SK-N-MC (cell line): Measurements from ENCODE around the gene DUSP2.

Source experiments
- EZH2 ChIP-seq: fragments of 200-600 bp; sonication (generic); IDR thresholded peaks from one replicate; pipeline ENCODE4 v1.6.1; 2017; ENCODE audit warnings: antibody characterized with exemption
- FOXP2 ChIP-seq: optimal IDR thresholded peaks from 2 replicates; pipeline ENCODE3; 2011; ENCODE audit warnings: mild to moderate bottlenecking, moderate library complexity; ENCODE audit not compliant: insufficient read depth; ENCODE audit errors: extremely low read length, control extremely low read depth
- POLR2AphosphoS5 ChIP-seq: IDR thresholded peaks from 2 replicates; pipeline ENCODE4 v1.6.1; 2012; ENCODE audit warnings: mild to moderate bottlenecking, low read depth, low read length, borderline replicate concordance

GRCh38 chr2:96106991-96107707, 38.1 kb downstream of the DUSP2 start:
- TF ChIP-seq EZH2 (no peak), POLR2AphosphoS5 (no peak), FOXP2 (no peak)
